GM18520 (cell line): ENCODE data around the gene CNGA4.

Experiments
- ATAC-seq: cut with Tn5 transposase; IDR thresholded peaks from one replicate; pipeline ENCODE4 v1.9.1; 2021; ENCODE audit not compliant: unreplicated experiment

The CNGA4 gene, protein sequence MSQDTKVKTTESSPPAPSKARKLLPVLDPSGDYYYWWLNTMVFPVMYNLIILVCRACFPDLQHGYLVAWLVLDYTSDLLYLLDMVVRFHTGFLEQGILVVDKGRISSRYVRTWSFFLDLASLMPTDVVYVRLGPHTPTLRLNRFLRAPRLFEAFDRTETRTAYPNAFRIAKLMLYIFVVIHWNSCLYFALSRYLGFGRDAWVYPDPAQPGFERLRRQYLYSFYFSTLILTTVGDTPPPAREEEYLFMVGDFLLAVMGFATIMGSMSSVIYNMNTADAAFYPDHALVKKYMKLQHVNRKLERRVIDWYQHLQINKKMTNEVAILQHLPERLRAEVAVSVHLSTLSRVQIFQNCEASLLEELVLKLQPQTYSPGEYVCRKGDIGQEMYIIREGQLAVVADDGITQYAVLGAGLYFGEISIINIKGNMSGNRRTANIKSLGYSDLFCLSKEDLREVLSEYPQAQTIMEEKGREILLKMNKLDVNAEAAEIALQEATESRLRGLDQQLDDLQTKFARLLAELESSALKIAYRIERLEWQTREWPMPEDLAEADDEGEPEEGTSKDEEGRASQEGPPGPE

DNA sequence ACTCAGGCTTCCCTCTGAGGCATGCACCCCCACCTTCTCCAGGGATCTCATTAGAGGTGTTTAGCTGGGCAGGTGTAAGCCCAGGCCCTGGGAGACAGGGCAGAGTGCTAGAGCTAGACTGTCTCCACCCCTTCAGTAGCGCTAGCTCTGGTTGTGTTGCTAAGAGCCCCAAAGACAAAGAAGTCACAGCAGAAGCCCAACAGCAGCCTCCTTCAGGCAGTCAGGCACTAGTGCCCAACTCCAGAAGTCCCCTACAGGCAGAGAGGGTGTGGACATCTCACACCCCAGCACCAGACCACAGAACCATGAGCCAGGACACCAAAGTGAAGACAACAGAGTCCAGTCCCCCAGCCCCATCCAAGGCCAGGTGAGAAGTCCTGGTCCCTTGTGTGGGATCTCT lies at the start of gene CNGA4:
Gene CNGA4 (plus strand): TSS at position 188 of the 400 bp plus-strand sequence. CDS start 118 bp downstream, at position 306.
- ATAC-seq = no peak

DNA sequence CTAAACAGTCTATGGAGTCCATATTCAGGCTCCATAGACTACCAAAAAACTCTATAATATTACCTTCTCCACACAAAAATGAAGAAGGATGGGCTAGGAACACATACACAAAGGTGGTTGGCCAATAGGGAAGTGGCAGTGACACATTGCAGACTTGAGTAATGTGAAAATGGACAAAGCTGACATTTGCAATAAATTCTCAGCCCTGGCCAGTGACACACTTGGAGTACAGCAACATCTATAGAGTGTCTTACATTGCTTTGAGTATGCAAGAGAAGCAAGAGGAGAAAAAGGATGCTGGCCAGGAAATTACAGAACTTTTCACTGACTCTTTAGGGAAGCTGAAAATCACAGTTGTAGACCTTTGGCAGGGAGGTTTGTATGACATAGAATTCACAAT lies 47.1 kb upstream of the CNGA4 start:
- no peak for ATAC-seq

DNA sequence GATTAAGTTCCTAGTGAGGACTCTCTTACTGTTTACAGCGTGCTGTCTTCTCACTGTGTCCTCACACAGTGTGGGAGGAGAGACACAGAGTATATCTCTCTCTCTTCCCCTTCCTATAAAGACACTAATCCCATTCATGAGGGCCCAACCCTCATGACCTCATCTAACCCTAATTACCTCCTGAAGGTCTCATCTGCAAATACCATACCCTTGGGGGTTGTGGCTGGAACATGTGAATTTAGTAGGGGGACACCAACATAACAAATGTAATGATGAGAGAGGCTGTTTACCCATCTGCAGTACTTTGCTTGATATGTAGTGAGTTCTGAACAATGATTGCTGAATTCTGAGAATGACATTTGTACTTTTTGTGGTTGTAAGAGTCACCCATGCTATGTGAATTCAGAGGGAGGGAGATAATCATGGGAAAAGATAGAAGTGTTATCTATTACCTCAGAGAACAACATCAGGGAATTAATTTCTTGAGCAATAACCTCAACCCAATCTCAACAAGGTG lies 44.8 kb upstream of the CNGA4 start:
- no peak for ATAC-seq

DNA sequence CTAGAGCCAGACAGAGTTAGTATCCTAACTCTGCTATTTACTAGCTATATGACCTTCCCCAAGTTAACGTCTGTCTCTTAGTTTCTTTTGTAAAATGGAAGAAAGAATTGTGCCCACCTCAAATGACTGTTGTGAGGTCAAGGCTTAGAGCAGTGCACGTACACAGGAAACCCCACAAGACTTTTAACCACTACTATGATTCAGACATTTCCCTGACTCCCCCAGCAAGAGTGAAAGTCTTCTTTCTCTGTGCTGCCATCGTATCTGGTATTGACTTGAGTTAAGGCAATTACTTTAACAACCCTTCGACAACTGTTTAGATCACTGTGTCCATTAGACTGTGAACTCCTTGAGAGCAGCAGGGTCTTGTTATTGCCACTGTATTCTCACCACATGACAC lies 42.5 kb upstream of the CNGA4 start:
- peak; percentile 40 for ATAC-seq

DNA sequence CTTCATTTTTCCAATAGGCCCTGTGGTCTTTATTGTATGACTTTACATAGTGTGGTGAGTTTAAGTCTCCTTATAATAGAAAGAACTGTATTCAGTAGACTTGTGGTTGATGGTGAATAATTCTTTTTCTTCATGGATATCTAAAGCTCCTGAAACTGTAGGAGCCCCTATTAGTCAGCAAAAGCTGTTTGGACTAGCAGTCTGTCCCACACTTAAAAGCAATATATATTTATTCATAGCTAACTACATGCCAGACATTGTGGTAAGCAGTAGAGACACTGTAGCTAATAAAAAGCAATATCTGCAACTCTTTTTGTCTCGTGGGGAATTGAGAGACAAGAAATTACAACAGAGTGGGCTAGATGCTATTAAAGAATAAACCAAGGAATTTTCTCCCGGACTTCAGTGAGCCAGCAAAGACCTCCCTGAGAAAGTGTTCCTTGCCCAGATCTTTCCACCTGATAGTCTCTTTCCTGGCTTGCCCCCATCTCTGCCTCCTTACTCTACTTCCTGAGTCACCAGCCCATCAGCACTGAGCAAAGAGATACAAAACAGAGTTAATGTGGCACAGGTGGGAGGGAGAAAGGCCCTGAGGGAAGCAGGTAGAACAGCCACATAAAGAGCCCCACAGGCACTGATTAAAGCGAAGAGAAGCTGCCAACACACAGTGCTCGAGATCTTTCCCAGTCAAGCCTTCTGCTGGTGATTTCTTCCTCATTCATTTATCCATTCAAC lies 41.3 kb upstream of the CNGA4 start:
- ATAC-seq = no peak

DNA sequence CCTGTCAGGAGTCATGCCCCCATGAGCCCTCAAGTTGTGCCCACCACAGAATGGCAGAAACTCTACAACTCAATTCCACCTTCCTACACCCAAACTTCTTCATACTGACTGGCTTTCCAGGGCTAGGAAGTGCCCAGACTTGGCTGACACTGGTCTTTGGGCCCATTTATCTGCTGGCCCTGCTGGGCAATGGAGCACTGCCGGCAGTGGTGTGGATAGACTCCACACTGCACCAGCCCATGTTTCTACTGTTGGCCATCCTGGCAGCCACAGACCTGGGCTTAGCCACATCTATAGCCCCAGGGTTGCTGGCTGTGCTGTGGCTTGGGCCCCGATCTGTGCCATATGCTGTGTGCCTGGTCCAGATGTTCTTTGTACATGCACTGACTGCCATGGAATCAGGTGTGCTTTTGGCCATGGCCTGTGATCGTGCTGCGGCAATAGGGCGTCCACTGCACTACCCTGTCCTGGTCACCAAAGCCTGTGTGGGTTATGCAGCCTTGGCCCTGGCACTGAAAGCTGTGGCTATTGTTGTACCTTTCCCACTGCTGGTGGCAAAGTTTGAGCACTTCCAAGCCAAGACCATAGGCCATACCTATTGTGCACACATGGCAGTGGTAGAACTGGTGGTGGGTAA lies 39.6 kb upstream of the CNGA4 start, which contains the start of gene OR52W1:
Gene OR52W1 (plus strand): TSS at position 51 of the 637 bp plus-strand sequence. CDS start 0 bp downstream, at position 51.
- no peak for ATAC-seq

DNA sequence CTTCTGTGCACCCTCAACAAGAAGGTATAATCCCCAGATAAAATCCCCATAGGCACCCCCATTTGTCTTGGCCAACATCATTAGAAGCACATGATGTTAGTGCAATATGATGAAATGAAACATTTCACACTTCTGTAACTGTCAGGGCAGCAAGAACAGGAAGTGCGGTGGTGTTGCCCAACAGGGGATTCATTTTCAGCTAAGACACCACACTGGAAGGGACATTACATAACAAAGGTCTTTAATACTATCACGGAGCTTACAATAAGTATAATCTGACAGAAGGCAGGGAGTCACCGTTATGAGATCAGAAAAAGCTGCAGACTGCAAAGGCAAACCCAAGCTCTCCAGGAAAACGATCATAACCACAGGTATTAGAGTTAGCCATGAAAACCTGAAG lies 37.9 kb upstream of the CNGA4 start:
- ATAC-seq = no peak

DNA sequence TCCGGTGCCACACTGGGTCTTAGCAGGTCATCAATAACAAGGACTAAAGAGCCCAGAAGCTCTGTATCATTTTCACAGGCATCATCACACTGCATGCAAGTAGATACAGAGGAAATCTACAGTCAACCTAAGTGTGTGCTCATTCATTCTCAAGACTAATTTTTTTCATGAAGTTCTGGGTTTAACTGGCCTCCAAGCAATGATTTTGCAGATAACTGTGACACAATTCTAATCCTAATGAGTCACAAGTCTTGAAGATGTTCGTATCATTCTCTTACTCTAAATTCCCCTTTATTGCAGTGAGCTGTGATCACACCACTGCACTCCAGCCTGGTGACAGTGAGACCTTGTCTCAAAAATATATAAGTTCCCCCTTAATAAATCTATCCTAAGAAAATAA lies 37.4 kb upstream of the CNGA4 start:
- ATAC-seq = no peak

DNA sequence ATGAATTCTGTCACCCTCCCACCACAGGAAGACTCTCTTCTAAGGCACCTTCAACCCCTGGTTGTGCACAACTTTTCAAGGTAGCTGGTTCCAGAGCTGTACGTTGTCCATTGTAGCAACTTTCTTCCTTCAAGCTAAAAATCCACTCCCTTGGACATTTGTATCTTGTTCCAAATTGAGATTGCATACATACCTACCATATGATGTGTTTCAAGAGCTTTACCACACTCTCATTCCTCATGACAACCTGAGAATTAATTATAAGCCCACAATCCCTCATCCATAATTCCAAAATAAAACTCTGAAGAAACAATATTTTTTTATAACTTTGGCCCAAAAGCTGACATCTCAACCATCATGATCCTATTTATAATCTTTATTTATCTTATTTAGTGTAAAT lies 36.8 kb upstream of the CNGA4 start:
- no peak for ATAC-seq

DNA sequence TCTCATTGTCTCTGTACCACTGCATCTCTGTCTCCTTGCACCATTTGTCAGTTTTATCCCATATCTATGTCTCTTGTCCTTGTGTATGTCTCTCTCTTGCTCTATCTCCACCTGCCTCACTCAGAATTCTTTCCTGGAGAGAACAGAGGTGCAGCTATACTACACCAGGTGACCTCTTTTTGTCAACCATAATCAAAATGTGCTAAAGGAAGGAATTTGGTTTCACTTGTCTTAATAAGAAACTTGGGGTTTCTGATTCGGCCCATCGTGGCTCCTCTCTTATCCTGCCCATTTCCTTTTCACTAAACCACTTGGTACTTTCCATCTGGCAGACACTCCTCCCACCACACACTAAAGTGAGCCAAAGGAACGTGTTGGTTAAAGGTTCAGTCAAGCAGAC lies 35.6 kb upstream of the CNGA4 start:
- peak; percentile 57 for ATAC-seq

DNA sequence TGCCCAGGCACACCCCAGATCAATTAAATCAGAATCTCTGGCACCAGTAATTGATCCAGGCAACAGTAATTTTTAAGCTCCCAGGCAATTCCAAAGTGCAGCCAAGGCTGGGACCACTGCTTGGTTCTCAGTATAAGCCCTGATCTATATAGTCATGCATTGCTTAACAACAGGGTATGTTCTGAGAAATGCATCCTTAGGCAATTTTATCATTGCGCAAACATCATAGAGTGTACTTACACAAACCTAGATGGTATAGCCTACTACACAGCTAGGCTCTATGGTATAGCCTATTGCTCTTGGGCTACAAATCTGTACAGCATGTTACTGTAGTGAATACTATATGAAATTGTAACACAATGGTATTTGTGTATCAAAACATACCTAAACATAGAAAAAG lies 34.2 kb upstream of the CNGA4 start:
- no peak for ATAC-seq

DNA sequence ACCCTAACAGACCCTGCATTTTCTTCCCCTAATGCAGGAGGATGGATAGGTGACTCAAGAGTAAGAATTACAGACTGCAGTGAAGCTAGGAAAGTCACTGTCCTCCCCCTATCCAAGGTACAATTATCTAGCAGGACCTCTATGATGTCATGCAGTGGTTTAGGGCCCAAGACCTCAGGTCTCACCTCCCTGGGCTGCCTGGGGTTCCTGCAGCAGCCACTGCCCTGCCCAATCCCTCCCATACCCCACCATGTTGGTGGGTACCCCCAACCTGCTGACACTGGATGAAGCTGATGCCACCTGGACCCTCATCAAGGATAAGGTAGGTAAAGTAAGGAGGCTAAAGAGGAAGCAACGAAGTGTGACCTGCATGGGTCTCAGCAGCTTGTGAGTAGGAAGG lies 33.5 kb upstream of the CNGA4 start, which contains the start of gene C11orf42:
Gene C11orf42 (plus strand): TSS at position 192 of the 400 bp plus-strand sequence. CDS start 59 bp downstream, at position 251.
- ATAC-seq = no peak

DNA sequence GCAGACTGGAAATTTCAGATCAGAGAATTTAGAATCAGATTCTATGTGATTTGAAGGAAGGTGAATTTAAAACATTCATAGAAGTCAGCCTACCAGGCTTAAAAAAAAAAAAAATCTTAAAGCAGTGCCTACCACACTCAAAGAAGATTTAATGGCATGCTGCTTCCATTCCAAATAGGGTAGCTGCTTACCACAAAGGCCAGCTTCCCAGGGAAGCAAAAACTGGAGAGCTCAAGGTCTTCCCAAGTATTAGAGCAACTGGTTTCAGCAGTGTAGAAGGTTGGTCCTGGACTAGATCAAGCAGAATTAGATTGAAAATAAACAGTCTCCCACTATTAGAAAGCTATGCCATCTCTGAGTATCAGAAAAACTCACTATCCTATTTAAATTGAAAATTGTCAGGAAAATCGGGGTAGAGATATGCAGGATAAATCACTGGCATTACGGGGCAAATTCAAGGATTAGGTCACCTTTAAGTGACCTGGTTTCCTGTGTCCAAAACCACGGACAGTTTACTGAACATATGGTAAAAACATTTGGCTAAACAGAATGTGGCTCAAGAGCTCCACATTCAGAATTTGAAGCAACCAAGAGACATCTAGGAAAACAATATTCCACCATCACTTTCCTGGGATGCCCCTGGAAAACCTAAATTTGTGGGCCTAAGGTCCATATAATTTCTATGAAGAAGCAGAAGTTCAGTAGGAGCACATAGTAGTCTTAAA lies 32.3 kb upstream of the CNGA4 start:
- ATAC-seq = no peak

DNA sequence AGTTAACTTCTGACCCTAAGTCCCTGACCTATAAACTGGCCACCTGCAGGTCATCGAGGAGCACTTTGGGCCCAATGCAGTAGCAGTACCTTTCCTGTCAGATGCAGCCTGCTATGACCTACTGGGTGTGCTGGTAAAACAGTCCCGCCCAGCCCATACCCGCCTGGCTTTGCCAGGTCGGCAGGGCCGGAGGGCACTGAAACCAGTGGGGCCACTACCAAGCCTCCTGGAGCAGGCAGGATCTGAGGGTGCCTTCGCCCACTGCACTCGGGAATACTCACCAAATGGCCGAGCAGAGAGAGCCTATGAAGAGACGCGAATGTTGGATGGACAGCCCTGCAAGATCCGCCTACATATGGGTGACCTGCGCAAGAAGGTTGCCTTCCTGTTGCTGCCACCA lies 29.1 kb upstream of the CNGA4 start:
- no peak for ATAC-seq

DNA sequence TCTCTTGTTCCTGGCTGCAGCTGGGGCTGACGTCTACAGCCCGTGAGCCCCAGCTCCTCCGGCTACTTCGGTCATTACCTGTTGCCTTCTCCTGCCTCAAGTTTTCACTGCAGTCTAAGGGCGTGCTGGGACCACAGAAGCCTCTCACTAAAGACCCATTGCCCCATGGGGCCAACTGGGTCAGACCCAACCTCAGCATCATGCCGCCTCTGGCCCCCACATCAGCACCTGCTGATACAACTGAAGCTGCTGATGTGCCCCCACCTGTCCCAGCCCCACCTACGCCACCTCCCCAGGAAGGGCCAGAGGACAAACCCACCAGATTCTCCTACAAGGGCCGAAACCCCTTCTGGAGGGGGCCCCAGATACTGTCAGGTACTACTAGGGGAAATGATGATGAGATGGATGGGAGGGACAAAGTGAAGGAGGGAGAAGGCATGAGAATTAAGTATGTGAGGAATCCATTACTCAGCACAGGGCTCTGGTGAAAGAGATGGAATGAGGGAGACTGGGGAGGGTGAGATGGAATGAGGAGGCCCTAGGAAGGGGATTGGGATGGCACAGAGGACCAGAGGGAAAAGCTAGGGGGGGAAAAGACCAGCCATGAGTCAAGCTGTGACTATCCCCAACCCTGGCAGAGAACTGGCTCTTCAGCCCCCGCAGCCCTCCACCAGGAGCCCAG lies 28.5 kb upstream of the CNGA4 start:
- ATAC-seq = no peak

DNA sequence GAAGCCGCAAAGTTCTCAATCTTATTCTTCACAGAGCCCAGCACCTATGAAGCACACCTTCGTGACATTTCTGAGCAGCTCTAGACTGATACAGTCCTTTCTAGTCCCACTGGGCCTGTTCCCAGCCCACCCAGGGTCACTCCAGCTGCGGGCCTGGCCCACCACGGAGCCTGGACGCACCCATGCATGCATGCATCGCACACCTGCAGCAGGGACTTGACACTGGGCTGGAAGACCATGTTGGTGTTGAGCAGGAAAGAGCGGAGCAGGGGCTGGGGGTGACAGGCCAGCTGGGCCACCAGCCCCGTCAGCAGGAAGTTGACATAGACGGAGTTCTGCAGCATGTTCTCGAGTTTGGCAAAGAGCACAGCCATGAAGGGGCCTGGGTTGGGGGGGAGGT lies 24.4 kb upstream of the CNGA4 start:
- no peak for ATAC-seq

DNA sequence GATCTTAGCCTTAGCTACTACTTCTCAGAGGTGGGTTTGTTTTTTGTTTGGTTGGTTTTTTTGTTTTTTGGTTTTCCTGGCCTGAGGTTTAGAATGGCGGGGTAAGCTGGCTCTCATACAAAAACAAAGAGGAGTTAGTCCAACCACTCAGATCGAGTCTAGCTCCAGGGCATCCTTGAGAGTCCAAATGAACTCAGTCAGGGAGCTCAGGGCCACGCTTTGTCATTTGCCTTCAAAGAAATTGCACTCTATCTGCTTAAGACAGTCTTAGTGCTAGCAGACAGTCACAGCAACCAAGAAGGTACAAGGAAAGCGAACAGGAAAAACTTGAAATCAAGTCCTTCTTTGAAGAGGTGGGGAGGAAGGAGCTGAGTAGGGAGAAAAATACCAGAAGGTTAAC lies 22.4 kb upstream of the CNGA4 start:
- ATAC-seq = no peak

DNA sequence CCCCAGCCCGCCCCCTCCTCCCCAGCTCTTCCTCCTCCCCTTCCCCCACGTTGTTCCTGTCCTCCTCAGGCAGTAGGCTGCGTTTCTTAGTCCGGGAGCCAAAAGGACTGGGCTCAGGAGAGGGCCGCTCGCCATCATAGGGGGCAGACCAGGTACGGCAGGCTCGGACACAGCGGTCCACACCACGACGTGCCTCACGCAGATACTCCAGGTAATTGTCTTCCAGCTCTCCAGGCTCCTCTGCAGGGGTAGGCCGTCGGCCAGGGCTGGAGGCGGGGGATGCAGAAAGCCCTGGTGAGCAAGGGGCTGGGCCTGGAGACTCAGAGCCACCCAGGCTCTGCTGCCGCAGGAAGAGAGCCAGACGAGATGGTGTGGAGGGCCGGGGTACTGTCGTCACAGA lies 21.2 kb upstream of the CNGA4 start:
- no peak for ATAC-seq

DNA sequence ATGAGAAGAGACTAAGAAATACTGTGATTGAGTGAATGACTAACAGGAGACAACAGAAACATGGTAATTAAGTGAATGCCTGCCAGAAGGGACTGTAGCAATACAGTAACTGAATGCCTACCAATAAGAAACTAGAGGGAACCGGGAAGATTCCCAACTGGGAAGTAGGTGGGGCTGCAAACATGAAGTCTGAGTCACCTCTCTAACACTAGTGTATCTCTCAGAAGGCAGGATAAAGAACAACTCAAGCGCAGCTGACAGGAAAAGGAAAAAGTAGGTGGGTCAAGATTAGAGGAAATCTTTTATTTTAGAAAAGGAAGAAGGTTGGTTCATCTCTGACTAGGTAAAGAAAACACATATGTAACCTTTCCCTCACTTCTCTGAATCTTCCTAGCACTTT lies 19.5 kb upstream of the CNGA4 start:
- ATAC-seq = no peak

DNA sequence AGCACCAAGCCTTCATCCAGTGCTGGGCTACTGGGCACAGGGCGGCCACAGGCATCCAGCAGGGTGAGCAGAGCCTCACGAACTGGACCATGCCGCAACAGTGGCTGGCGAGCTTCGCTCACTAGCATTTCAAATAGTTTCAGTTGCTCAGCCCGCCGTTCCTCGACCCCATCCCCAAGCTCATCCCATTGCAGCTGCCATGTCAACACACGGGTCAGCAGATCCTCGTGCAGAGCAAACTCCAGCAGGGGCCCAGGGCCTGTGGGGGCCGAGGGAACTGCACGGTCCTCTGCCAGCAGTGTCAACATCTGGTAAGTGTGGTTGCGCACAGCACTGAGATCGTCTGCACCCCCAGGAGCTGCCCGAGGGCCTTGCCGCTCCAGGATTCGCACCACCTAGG lies 15.0 kb upstream of the CNGA4 start:
- ATAC-seq = no peak
